ENCODE data around the gene MYO15B. TPM values are rescaled to one million over a fixed set of nuclear protein-coding genes. Genes with fewer than 3 reads are reported as not detected.
A peak's percentile ranks its signal among the peaks of the same experiment; 100 is the strongest.

The MYO15B gene
- total and polyA plus RNA-seq, 2 of the 13 experiments (the other 11 are each of a cell fraction or from before 2014, with no cell fraction given) = 2.8 to 8.1 TPM

DNA sequence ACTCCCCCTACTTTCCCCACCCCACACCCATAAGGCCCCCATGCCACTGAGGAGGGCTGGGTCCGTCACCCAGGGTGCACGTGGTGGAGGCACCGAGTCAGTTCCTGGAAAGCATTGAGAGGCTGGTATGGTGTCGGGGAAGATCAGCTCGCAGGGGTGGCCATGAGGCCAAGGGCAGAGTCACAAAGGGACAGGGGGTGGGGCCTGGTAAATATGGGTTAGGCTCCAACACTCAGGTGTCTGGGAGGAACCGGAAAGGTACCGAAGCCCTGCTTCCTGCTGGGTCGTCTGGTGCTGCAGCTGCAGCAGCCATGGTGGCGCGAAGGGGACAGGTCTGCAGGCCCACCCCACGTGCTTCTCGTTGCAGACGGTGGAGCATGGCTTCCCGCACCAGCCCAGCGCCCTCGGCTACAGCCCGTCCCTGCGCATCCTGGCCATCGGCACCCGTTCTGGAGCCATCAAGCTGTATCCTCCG, 31.9 kb upstream of the MYO15B start (continued):
- TF ChIP-seq, protein P1, sequence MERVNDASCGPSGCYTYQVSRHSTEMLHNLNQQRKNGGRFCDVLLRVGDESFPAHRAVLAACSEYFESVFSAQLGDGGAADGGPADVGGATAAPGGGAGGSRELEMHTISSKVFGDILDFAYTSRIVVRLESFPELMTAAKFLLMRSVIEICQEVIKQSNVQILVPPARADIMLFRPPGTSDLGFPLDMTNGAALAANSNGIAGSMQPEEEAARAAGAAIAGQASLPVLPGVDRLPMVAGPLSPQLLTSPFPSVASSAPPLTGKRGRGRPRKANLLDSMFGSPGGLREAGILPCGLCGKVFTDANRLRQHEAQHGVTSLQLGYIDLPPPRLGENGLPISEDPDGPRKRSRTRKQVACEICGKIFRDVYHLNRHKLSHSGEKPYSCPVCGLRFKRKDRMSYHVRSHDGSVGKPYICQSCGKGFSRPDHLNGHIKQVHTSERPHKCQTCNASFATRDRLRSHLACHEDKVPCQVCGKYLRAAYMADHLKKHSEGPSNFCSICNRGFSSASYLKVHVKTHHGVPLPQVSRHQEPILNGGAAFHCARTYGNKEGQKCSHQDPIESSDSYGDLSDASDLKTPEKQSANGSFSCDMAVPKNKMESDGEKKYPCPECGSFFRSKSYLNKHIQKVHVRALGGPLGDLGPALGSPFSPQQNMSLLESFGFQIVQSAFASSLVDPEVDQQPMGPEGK (CRISPR knock-in tag; IDR thresholded peaks at IDR 0.05) = peak; percentile 63; the same call in 1 of the 2 replicates
- TF ChIP-seq TBX3 (IDR thresholded peaks at IDR 0.05; ENCODE audit: borderline replicate concordance) (no peak), RBFOX2 (IDR thresholded peaks at IDR 0.05; ENCODE audit: low read depth, low read length) (no peak), TEAD3 (CRISPR knock-in tag; optimal IDR thresholded peaks at IDR 0.05; ENCODE audit: borderline replicate concordance) (peak; percentile 78), ZBTB38 (CRISPR knock-in tag; IDR thresholded peaks at IDR 0.05) (peak; percentile 68; the same call in 1 of the 2 replicates), RARA (CRISPR knock-in tag; IDR thresholded peaks at IDR 0.05) (peak; percentile 100), TBX2 (CRISPR knock-in tag; IDR thresholded peaks at IDR 0.05; ENCODE audit: borderline replicate concordance) (peak; percentile 74; the same call in 1 of the 2 replicates), ZNF205 (CRISPR knock-in tag; IDR thresholded peaks at IDR 0.05) (no peak)
- TF ChIP-seq, protein P2, sequence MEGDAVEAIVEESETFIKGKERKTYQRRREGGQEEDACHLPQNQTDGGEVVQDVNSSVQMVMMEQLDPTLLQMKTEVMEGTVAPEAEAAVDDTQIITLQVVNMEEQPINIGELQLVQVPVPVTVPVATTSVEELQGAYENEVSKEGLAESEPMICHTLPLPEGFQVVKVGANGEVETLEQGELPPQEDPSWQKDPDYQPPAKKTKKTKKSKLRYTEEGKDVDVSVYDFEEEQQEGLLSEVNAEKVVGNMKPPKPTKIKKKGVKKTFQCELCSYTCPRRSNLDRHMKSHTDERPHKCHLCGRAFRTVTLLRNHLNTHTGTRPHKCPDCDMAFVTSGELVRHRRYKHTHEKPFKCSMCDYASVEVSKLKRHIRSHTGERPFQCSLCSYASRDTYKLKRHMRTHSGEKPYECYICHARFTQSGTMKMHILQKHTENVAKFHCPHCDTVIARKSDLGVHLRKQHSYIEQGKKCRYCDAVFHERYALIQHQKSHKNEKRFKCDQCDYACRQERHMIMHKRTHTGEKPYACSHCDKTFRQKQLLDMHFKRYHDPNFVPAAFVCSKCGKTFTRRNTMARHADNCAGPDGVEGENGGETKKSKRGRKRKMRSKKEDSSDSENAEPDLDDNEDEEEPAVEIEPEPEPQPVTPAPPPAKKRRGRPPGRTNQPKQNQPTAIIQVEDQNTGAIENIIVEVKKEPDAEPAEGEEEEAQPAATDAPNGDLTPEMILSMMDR (CRISPR knock-in tag; IDR thresholded peaks at IDR 0.05) = 0 out of 2 replicates have a peak, but pooled peaks have one; percentile 18
- TF ChIP-seq, protein P3, sequence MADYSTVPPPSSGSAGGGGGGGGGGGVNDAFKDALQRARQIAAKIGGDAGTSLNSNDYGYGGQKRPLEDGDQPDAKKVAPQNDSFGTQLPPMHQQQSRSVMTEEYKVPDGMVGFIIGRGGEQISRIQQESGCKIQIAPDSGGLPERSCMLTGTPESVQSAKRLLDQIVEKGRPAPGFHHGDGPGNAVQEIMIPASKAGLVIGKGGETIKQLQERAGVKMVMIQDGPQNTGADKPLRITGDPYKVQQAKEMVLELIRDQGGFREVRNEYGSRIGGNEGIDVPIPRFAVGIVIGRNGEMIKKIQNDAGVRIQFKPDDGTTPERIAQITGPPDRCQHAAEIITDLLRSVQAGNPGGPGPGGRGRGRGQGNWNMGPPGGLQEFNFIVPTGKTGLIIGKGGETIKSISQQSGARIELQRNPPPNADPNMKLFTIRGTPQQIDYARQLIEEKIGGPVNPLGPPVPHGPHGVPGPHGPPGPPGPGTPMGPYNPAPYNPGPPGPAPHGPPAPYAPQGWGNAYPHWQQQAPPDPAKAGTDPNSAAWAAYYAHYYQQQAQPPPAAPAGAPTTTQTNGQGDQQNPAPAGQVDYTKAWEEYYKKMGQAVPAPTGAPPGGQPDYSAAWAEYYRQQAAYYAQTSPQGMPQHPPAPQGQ (CRISPR knock-in tag; IDR thresholded peaks at IDR 0.05; ENCODE audit: borderline replicate concordance) = no peak
- TF ChIP-seq, protein P4, sequence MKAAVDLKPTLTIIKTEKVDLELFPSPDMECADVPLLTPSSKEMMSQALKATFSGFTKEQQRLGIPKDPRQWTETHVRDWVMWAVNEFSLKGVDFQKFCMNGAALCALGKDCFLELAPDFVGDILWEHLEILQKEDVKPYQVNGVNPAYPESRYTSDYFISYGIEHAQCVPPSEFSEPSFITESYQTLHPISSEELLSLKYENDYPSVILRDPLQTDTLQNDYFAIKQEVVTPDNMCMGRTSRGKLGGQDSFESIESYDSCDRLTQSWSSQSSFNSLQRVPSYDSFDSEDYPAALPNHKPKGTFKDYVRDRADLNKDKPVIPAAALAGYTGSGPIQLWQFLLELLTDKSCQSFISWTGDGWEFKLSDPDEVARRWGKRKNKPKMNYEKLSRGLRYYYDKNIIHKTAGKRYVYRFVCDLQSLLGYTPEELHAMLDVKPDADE (CRISPR knock-in tag; IDR thresholded peaks at IDR 0.05) = no peak
- TF ChIP-seq, protein P5, sequence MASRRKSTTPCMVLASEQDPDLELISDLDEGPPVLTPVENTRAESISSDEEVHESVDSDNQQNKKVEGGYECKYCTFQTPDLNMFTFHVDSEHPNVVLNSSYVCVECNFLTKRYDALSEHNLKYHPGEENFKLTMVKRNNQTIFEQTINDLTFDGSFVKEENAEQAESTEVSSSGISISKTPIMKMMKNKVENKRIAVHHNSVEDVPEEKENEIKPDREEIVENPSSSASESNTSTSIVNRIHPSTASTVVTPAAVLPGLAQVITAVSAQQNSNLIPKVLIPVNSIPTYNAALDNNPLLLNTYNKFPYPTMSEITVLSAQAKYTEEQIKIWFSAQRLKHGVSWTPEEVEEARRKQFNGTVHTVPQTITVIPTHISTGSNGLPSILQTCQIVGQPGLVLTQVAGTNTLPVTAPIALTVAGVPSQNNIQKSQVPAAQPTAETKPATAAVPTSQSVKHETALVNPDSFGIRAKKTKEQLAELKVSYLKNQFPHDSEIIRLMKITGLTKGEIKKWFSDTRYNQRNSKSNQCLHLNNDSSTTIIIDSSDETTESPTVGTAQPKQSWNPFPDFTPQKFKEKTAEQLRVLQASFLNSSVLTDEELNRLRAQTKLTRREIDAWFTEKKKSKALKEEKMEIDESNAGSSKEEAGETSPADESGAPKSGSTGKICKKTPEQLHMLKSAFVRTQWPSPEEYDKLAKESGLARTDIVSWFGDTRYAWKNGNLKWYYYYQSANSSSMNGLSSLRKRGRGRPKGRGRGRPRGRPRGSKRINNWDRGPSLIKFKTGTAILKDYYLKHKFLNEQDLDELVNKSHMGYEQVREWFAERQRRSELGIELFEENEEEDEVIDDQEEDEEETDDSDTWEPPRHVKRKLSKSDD (CRISPR knock-in tag; IDR thresholded peaks at IDR 0.05; ENCODE audit: low read depth) = no peak
- TF ChIP-seq, protein P6, sequence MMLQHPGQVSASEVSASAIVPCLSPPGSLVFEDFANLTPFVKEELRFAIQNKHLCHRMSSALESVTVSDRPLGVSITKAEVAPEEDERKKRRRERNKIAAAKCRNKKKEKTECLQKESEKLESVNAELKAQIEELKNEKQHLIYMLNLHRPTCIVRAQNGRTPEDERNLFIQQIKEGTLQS (CRISPR knock-in tag; IDR thresholded peaks at IDR 0.05) = no peak
- TF ChIP-seq, protein P7, sequence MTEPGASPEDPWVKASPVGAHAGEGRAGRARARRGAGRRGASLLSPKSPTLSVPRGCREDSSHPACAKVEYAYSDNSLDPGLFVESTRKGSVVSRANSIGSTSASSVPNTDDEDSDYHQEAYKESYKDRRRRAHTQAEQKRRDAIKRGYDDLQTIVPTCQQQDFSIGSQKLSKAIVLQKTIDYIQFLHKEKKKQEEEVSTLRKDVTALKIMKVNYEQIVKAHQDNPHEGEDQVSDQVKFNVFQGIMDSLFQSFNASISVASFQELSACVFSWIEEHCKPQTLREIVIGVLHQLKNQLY (CRISPR knock-in tag; IDR thresholded peaks at IDR 0.05) = peak; percentile 43; the same call in 1 of the 2 replicates
- TF ChIP-seq, protein P8, sequence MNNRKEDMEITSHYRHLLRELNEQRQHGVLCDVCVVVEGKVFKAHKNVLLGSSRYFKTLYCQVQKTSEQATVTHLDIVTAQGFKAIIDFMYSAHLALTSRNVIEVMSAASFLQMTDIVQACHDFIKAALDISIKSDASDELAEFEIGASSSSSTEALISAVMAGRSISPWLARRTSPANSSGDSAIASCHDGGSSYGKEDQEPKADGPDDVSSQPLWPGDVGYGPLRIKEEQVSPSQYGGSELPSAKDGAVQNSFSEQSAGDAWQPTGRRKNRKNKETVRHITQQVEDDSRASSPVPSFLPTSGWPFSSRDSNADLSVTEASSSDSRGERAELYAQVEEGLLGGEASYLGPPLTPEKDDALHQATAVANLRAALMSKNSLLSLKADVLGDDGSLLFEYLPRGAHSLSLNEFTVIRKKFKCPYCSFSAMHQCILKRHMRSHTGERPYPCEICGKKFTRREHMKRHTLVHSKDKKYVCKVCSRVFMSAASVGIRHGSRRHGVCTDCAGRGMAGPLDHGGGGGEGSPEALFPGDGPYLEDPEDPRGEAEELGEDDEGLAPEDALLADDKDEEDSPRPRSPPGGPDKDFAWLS (CRISPR knock-in tag; IDR thresholded peaks at IDR 0.05; ENCODE audit: borderline replicate concordance) = 0 out of 2 replicates have a peak, but pooled peaks have one; percentile 35

Measured in HepG2 (cell line).